Fibroblast of lung (primary cell): ENCODE measurements around the gene IGSF23.

Experiments used
- EZH2 ChIP-seq: IDR thresholded peaks from 2 replicates; pipeline ENCODE4 v1.5.1; 2012; ENCODE audit warnings: low read length, control low read depth, mild to moderate bottlenecking; ENCODE audit errors: missing control alignments
- TF ChIP-seq, protein P1 (sequence below), 2 donors: IDR thresholded peaks in 1 of 2; conservative IDR thresholded peaks in 1 of 2; 1 replicate in 1 of 2; 2 replicates in 1 of 2; pipeline ENCODE4 v1.5.1; 2011 to 2012; ENCODE audit warnings: low read length in 2 of 2, control low read depth in 1 of 2, inconsistent platforms in 1 of 2, low read depth in 1 of 2, mild to moderate bottlenecking in 1 of 2

DNA sequence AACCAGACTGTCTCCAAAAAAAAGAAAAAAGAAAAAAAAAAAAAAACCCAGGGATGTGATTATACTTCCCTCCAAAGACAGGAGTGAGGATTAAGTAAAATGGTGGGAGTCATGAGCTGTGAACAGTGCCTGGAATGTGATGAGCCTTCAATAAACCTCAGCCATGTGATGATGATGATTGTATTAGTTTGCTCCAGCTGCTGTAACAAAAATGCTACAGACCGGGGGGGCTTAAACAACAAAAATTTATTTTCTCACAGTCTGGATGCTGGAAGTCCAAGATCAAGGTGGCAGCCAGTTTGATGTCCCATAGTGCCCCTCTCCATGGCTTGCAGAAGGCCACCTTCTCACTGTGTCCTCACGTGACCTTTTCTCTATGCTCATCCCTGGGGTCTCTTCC lies 21.4 kb downstream of the IGSF23 start:
- TF ChIP-seq, protein P1, sequence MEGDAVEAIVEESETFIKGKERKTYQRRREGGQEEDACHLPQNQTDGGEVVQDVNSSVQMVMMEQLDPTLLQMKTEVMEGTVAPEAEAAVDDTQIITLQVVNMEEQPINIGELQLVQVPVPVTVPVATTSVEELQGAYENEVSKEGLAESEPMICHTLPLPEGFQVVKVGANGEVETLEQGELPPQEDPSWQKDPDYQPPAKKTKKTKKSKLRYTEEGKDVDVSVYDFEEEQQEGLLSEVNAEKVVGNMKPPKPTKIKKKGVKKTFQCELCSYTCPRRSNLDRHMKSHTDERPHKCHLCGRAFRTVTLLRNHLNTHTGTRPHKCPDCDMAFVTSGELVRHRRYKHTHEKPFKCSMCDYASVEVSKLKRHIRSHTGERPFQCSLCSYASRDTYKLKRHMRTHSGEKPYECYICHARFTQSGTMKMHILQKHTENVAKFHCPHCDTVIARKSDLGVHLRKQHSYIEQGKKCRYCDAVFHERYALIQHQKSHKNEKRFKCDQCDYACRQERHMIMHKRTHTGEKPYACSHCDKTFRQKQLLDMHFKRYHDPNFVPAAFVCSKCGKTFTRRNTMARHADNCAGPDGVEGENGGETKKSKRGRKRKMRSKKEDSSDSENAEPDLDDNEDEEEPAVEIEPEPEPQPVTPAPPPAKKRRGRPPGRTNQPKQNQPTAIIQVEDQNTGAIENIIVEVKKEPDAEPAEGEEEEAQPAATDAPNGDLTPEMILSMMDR (conservative IDR thresholded peaks at IDR 0.05 in 1 of 2, IDR thresholded peaks at IDR 0.05 in 1 of 2; ENCODE audit: low read depth in 1 of 2, low read length in 2 of 2), result no peak
- TF ChIP-seq EZH2, result no peak
